HG02678 (cell line): Measurements from ENCODE around the gene COPA.
A peak's percentile ranks its signal among the peaks of the same experiment; 100 is the strongest.

Source experiments
- ATAC-seq: cut with Tn5 transposase; IDR thresholded peaks from one replicate; pipeline ENCODE4 v1.9.1; 2021; ENCODE audit warnings: mild to moderate bottlenecking, moderate library complexity; ENCODE audit not compliant: unreplicated experiment

The COPA gene

DNA sequence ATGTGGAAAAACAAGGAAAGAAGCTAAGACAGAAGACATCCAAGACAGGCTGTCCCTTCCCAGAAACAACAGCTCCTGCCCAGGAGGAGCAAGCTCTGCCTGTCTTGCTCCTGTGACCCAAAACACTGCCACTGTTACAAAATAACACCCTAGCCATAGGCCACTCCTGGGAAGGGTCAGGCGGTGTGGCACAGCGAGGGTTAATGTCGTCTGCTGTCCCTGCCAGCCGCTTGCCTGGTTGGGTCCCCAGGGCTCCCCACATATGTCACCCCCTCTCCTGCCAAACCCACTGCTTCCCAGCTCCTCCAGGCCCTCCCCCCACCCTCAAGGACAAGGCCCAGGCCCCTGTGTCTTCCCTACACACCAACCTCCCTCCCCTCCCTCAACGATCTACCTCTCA lies 20.0 kb upstream of the COPA start:
- ATAC-seq = no peak

DNA sequence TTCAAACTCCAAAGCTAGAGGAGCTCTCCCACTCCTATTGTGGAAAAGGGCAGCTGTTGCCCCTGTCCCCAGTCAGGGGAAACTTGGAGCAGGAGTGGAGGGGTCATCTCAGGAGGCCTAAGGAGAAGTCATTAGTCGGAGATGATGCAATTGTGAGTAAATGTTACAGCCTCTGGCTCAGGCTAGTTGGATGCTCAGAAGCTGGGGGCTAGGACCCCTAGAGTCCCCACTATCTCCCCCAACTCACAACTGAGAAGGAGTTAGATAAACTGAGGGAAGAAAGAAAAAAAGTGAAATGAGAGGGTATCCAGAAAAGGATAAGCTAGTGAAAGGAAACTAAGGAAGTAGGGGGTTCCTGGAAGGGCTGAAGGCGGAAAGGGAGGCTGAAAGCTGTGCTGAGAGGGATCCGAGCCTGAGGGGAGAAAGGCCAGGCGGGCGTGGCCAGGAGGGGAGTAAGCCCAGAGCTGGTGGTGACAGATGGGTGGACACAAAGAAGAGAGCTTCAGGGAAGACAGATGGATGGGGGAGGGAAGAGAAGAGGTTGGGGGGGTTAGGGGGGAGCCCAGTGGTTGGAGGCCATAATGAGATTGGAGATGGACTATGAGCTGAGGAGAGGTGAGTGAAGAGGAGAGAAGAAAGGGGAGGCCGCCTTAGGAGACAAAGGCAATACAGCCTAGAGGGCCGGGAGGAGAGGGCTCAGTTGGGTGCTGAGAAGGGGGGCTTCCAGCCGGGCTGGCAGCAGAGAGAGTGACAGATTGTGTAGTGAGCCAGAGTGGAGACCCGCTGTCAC lies 19.3 kb upstream of the COPA start:
- no peak for ATAC-seq

- no peak for ATAC-seq
Observed at GRCh38 chr1:160361814-160362167, 18.7 kb upstream of the COPA start.

- no peak for ATAC-seq
Observed at GRCh38 chr1:160361199-160361598, 18.1 kb upstream of the COPA start.

DNA sequence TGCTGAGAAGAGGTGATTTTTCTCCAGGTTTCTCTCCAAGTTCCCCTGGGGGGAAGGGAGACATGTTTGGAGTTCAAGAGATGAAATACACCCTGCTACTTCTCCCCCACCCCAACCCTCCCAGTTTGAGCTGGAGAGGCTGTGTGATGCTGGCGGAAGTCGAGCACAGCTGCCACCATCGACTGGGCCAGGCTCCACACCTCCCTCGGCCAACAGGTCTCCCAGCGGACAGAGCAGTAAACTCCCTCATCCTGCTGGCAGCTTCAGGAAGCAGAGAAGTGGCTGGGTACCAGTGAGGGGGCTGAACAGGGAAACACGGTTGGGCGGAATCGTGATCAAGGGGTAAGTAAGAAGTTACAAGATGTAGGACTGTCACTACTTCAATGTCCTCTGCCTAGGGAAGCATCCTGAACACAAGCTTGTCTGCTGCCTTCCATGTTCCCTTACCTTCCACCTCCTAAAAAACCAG lies 17.2 kb upstream of the COPA start:
- no peak for ATAC-seq

- ATAC-seq = no peak
Observed at GRCh38 chr1:160359559-160360226, 16.6 kb upstream of the COPA start.

DNA sequence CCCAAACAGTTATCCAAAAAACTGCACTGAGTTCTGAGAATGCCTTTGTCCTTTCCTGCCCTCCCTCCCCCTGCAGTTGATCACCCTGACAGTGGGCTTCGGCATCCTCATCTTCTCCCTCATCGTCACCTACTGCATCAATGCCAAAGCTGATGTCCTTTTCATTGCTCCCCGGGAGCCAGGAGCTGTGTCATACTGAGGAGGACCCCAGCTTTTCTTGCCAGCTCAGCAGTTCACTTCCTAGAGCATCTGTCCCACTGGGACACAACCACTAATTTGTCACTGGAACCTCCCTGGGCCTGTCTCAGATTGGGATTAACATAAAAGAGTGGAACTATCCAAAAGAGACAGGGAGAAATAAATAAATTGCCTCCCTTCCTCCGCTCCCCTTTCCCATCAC lies 15.0 kb upstream of the COPA start:
- no peak for ATAC-seq

GRCh38 chr1:160357286-160358002 lies 14.4 kb upstream of the COPA start:
- ATAC-seq = no peak

DNA sequence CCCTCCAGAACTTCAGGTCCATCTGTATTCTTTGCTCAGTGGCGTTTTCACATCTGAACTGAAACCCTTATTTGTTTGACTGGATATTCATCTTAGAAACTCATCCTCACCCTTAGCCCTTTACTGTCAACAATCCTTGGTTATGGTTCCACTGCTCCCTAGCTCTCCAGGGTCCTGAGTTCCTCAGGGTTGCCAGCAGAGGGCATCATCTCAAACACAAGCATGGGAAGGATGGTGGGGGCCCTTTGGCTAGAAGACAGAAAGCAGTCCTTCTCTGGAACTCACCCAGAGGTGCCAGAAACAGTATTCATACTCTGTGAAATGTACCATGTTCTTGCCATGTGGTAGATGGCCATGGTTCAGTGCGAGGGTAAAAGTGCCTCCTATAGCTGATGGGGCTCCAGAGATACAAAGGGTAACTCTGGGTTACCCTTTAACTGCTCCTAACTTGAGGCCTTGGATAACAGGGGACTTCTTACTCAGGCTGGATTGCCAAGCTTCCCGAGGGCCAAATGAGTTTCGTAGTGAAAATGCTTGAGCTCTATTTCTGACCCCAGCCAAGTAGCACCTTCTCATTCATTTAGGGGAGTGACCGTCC lies 11.4 kb upstream of the COPA start:
- ATAC-seq = no peak

DNA sequence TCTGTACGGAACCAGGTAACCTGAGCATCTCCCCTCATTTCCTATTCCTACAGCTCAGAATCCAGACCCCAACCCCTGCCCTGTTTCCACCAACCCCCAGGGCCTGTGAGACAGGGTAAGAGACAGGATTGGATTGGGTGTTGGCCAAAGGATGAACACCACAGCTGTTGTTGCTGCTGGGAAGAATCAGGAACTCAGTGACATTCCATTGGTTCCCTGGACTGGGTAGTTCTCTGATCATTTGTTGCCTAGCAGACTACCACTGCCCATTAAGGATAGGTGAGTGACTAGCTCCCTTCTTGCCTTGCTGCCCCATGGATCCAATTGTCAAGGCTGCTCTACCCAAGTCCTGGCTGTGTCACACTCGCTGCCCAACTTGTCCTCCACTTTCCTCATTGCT lies 10.2 kb upstream of the COPA start:
- ATAC-seq = no peak

DNA sequence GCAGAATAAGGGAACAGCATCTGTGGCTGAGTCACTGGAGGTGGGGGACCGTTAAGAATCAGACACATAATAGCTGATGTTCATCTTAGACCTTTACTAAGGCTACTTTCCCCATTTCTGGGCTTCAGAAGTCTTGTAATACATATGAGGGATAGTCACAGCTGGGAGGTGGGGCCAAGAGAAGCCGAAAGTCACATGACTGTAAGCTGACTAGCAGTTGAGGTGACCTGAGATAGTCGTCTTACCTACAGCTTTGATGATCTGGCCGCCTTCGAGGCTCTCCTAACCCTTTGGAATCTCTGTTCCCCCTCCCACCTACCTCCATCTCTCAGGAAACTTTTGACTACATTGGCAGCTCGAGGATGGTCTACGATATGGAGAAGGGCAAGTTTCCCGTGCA lies 9.5 kb upstream of the COPA start:
- ATAC-seq = no peak

DNA sequence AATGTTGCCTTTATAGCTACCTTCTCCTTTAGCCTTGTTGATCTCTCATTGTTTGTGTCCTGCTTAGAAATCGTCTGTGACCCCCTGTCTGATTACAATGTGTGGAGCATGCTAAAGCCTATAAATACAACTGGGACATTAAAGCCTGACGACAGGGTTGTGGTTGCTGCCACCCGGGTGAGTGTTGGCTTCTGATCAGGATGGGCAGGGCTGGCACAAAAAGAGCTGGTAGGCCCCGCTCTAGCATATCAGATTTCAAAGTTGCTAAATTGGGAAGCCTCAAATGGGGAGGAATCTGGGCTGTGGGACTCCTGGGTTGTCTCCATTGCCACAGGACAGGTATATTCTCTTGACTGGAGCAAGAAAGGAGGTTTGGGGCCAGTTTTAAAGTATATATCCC lies 8.6 kb upstream of the COPA start:
- no peak for ATAC-seq

GRCh38 chr1:160346958-160347357 lies 3.9 kb upstream of the COPA start:
- peak; percentile 38 for ATAC-seq

GRCh38 chr1:160346463-160346862 lies 3.4 kb upstream of the COPA start:
- ATAC-seq = no peak

DNA sequence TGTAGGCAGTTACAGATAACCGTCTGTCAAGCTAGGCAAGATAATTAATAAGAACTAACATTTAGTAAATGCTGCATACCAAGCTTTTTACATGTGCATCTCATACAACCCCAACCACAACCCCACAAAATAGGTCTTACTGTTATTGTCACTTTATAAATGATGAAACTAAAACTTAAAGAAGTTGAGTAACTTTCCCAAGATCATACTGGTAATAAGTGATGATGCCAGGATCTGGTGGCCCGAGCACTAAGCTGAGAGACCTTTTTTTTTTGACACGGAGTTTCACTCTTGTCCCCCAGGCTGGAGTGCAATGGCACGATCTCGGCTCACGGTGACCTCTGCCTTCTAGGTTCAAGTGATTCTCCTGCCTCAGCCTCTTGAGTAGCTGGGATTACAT lies 1.9 kb upstream of the COPA start:
- ATAC-seq = no peak

DNA sequence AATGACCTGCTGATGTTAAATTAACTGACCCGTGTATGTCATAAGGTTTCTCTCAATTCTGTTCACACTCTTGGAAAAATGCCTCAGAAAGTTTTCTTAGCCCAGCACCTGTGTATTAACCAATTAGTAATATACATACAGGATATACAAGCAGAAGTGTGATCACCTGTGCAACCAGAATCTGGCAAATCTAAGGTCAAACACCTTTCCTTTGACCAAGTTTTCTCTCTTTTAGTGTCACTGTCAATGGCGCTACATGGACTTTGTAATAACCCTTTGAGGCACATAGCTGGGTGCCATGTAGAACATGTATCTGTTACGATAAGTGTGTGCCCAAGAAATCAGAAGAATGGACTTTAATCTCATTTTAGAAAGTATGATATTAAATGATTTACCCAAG lies 1.2 kb upstream of the COPA start:
- no peak for ATAC-seq

DNA sequence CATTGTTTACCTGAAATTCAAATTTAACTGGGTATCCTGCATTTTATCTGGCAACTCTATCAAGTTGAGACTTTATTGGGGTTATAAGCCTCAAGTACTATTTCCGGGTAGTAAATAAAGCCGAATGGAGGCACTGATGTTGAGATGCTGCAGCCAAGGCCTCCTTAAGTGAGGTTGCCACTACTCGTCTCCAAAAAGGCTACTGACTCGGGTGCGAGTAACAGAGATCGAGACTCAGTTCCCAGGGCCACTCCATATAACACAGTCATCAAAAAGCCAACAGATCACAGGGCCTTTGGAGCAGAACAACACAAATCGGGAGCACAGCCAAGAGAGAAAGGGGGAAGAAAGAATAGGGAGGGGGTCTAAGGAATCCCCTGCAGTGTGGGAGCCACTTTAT lies 524 bp downstream of the COPA start:
- no peak for ATAC-seq

- ATAC-seq = no peak
Observed at GRCh38 chr1:160340866-160341265, 2.2 kb downstream of the COPA start.

DNA sequence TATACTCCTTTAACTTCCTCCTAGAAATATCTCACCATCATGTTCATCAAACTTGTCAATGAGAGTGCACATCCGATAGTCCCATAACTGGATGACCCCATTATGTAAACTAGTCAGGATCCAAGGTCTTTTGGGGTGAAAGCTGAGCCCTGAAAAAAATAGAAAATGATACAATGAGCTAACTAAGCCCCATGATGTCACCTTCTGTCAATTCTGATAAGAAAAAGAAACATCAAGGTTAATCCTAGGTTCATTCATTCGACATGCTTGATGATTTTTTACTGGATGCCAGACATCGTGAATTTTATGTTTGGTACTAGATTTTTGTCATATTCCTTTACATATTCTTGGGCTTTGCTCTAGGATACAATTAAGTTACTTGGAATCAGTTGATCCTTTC lies 2.9 kb downstream of the COPA start:
- ATAC-seq = no peak

GRCh38 chr1:160338580-160338979 lies 4.5 kb downstream of the COPA start:
- ATAC-seq = no peak

DNA sequence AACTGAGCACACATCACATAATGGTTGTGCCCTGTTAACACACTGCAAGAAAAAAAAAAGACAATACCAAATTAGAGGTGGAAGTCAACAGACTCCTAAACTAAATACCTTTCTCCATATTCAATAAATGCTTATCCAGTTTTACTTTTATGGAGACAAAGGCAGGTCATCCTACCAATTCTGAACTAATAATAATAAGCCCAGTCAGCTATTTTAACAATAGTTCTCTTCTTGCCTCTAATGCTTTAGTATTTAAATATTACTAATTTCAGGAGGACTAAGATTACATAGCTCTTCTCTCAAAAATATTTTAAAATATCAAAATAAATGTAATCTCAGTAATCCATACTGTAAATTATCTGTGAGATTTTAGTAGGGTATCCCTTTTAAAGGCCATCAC lies 10.5 kb downstream of the COPA start:
- no peak for ATAC-seq

DNA sequence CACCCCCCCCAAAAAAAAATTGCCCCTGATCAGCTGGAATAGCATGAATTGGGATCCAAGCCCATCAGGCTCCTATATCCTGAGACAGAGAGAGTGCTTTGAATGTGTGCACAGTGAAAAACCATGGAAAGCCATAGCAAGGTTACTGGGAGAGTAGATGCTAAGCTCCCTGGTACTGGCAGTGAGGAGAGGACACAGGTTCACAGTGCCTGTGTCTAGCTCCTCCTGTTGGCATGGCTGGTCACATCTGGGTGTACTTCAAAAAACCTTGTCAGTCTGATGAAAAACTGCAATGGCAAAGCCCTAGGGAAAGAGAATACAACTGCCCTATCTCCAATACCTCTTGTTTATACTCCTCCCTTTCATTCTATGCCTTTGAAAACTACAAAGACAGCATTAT lies 12.9 kb downstream of the COPA start:
- ATAC-seq = no peak
